HG02763 (cell line): ENCODE measurements around the gene PPP1R12A.
"Not testable (repeated sequence)": the region's sequence is repeated elsewhere in the genome, so short reads cannot be mapped to it uniquely, and the experiment has no call there.

Source experiments
- ATAC-seq: cut with Tn5 transposase; IDR thresholded peaks from one replicate; pipeline ENCODE4 v1.9.1; 2021; ENCODE audit warnings: mild to moderate bottlenecking, moderate library complexity; ENCODE audit not compliant: unreplicated experiment

Gene PPP1R12A

GRCh38 chr12:79935021-79935623, at the start of gene PPP1R12A:
Gene PPP1R12A (minus strand): TSS chr12:79935097. CDS start chr12:79934931, 166 bp downstream.
- peak; percentile 91 for ATAC-seq

GRCh38 chr12:79983986-79984620, 49.2 kb upstream of the PPP1R12A start:
- no peak for ATAC-seq

- ATAC-seq, result no peak
These were observed 48.6 kb upstream of the PPP1R12A start for GRCh38 chr12:79983492-79983891.

GRCh38 chr12:79982086-79983062, 47.5 kb upstream of the PPP1R12A start:
- ATAC-seq, result no peak

GRCh38 chr12:79978692-79979091, 43.8 kb upstream of the PPP1R12A start:
- ATAC-seq, result no peak

GRCh38 chr12:79977856-79978460, 43.1 kb upstream of the PPP1R12A start:
- ATAC-seq, result not testable (repeated sequence)

- no peak for ATAC-seq
These were observed 40.2 kb upstream of the PPP1R12A start for GRCh38 chr12:79975143-79975542.

GRCh38 chr12:79973801-79974200, 38.9 kb upstream of the PPP1R12A start:
- no peak for ATAC-seq

GRCh38 chr12:79964100-79964627, 29.3 kb upstream of the PPP1R12A start:
- no peak for ATAC-seq

GRCh38 chr12:79961411-79961810, 26.5 kb upstream of the PPP1R12A start:
- ATAC-seq, result no peak

GRCh38 chr12:79959484-79959883, 24.6 kb upstream of the PPP1R12A start:
- ATAC-seq, result no peak

GRCh38 chr12:79956896-79957295, 22.0 kb upstream of the PPP1R12A start:
- ATAC-seq, result no peak

- no peak for ATAC-seq
These were observed 20.7 kb upstream of the PPP1R12A start for GRCh38 chr12:79955561-79955960.

- no peak for ATAC-seq
These were observed 19.2 kb upstream of the PPP1R12A start for GRCh38 chr12:79954037-79954610.

- ATAC-seq, result no peak
These were observed 14.2 kb upstream of the PPP1R12A start for GRCh38 chr12:79949098-79949497.

GRCh38 chr12:79945433-79945832, 10.5 kb upstream of the PPP1R12A start:
- no peak for ATAC-seq

- no peak for ATAC-seq
These were observed 9.7 kb upstream of the PPP1R12A start for GRCh38 chr12:79944565-79944964.

GRCh38 chr12:79942846-79943245, 7.9 kb upstream of the PPP1R12A start:
- ATAC-seq, result not testable (repeated sequence)

- ATAC-seq, result no peak
These were observed 4.9 kb upstream of the PPP1R12A start for GRCh38 chr12:79939728-79940310.

GRCh38 chr12:79938843-79939242, 3.9 kb upstream of the PPP1R12A start:
- no peak for ATAC-seq
